ENCODE data around the gene B4GALT3.

B4GALT3 gene

DNA sequence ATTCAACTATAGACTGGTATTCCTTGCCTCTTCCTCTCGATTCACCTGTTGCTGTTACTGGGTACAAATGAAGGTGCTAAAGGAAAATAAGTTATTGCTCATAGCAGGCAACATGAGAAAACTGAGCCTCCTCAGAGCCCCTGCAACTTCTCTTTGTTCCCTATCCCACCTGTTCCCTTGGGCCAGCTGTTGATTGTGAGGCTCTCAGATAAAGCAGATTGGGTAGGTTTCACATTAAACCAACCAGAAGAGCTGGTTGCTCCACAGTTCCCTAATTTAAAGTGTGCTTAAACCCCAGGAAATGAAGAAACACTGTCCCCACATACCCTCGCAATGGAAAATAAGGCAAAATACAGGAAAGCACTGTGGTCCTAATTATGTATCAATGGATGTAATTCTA lies 49.7 kb downstream of the B4GALT3 start:
- DNase-seq (ENCODE audit: low spot score): no peak

DNA sequence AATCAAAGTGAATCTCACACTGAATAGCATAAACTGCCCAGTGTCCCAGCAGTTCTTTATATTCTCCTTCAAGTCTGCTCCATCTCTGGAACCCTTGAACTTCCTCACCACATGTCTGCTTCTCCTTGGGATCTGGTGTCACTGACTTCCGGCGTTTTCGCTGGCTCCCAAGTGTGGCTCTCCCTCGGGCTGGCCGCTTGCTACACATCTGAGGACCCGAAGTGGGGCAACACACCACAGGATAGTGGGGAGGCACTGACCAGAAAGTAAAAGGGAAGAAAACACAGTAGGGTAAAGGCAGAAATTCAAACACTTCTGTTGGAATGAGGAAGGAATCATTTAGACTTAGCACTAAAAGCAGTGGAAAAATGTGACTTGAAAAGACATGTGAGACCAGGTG lies 54.3 kb downstream of the B4GALT3 start:
- DNase-seq (ENCODE audit: low spot score): no peak

DNA sequence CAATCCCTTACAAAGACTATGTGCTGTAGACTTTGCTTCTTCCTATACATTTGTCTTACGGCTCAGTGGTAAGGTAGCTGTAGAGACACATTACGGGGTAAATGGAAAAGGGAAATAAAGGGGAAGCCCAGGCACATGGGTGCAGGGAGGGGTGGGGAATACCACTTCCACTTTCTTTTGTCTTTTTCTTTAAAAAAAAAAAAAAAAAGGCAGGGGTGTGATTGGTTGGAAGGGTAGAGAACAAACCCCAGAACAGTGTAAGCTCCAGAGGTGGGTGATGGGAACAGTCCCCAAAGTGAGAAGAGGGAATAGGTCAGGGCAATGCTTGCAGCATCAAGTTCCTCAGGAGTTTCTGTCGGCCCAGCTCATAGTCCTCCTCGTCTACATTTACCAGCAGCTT lies 55.5 kb downstream of the B4GALT3 start:
- no peak for DNase-seq (ENCODE audit: low spot score)
